K562 (cell line): ENCODE results near the gene CHMP5. TPM values are rescaled to one million over a fixed set of nuclear protein-coding genes. Genes with fewer than 3 reads are reported as not detected.

Experiments used
- ATAC-seq: fragments of 200-7000 bp; cut with Tn5 transposase; 3 replicates; pipeline ENCODE4 v1.9.1; 2020; ENCODE audit warnings: moderate library complexity
- BruUV-seq: library from RNA; stranded (reverse); fragments of 400-500 nt; replicated peaks from 2 replicates; lab custom pipeline; 2021; lab: Mats Ljungman, UMichigan
- CTCF ChIA-PET: fragments of 300-600 bp; formaldehyde crosslinking; extraction: SDS; loops from one replicate; lab custom pipeline; 2021; ENCODE audit warnings: low intra/inter-chr PET ratio; lab: Yijun Ruan, JAX
- POLR2A ChIA-PET: fragments of 300-600, 350-650 bp; sonication (Branson Sonifier 250); formaldehyde crosslinking; extraction: SDS; loops from one replicate; lab custom pipeline; 2021; ENCODE audit warnings: antibody characterized with exemption, inconsistent platforms; lab: Yijun Ruan, JAX
- DNase-seq, 4 experiments: peaks; one replicate each; pipeline versions ENCODE4 v3.0.0 to v3.0.0-alpha.2; 2011 to 2018; ENCODE audit warnings: low spot score in 3 of 4, mixed read lengths in 3 of 4; ENCODE audit errors: extremely low read depth in 1 of 4
- FAIRE-seq: peaks from 2 replicates; lab custom pipeline; 2011; peaks lifted over from hg19 to GRCh38; lab: Jason Lieb, UNC
- H2AFZ ChIP-seq: 2 replicates; pipeline ENCODE4 v1.6.0; 2011; ENCODE audit warnings: low read depth, low read length, control low read depth, inconsistent platforms
- H3K27ac ChIP-seq: fragments of 200-600 bp; 3 replicates; pipeline ENCODE4 v1.8.0; 2011; ENCODE audit warnings: low read depth, mild to moderate bottlenecking, control low read depth, inconsistent platforms, low read length, moderate library complexity, mixed read lengths; ENCODE audit errors: extremely low read depth
- H3K27me3 ChIP-seq, 2 experiments: fragments of 300-600 bp in 1 of 2; 2 replicates in 1 of 2; 3 replicates in 1 of 2; pipeline versions ENCODE4 v1.6.0 to v1.8.0; 2011; ENCODE audit warnings: inconsistent platforms in 2 of 2, low read length in 2 of 2, mild to moderate bottlenecking in 1 of 2, mixed read lengths in 1 of 2, moderate library complexity in 1 of 2; ENCODE audit not compliant: control insufficient read depth in 2 of 2, insufficient read depth in 2 of 2
- H3K36me3 ChIP-seq: fragments of 300-600 bp; 3 replicates; pipeline ENCODE4 v1.8.0; 2011; ENCODE audit warnings: mild to moderate bottlenecking, low read length, inconsistent platforms; ENCODE audit not compliant: control insufficient read depth, insufficient read depth
- H3K4me1 ChIP-seq, 2 experiments: fragments of 200-600 bp in 1 of 2; replicated peaks in 1 of 2; 2 replicates in 1 of 2; 3 replicates in 1 of 2; pipeline versions ENCODE4 v1.5.1 to v1.8.0; 2011; ENCODE audit warnings: inconsistent platforms in 2 of 2, low read length in 2 of 2, mild to moderate bottlenecking in 1 of 2, mixed read lengths in 1 of 2, moderate library complexity in 1 of 2; ENCODE audit not compliant: control insufficient read depth in 2 of 2, insufficient read depth in 2 of 2
- H3K4me2 ChIP-seq: 2 replicates; pipeline ENCODE4 v1.6.1; 2011; ENCODE audit warnings: low read length, control low read depth, inconsistent platforms, mixed read lengths; ENCODE audit not compliant: insufficient read depth
- H3K4me3 ChIP-seq: fragments of 200-600 bp; sonication (generic), shearing (Covaris generic); 2 replicates; pipeline ENCODE4 v1.5.1; 2016; ENCODE audit warnings: control low read depth, inconsistent platforms
- H3K79me2 ChIP-seq: fragments of 200-600 bp; 3 replicates; pipeline ENCODE4 v1.8.0; 2011; ENCODE audit warnings: low read length, inconsistent platforms; ENCODE audit not compliant: control insufficient read depth, insufficient read depth
- H3K9ac ChIP-seq, 2 experiments: 2 replicates each; pipeline versions ENCODE4 v1.6.0 to v1.6.1; 2011; ENCODE audit warnings: low read depth in 2 of 2, low read length in 2 of 2, control low read depth in 1 of 2, inconsistent platforms in 1 of 2, mild to moderate bottlenecking in 1 of 2, mixed read lengths in 1 of 2; ENCODE audit not compliant: insufficient read depth in 1 of 2
- H3K9me1 ChIP-seq: one replicate; pipeline ENCODE4 v1.6.0; 2011; ENCODE audit warnings: inconsistent platforms, mild to moderate bottlenecking, low read length, moderate library complexity; ENCODE audit not compliant: control insufficient read depth, insufficient read depth
- H3K9me3 ChIP-seq: replicated peaks from 2 replicates; pipeline ENCODE4 v1.5.1; 2011; ENCODE audit warnings: low read depth, low read length, inconsistent platforms; ENCODE audit not compliant: control insufficient read depth, insufficient read depth
- H4K20me1 ChIP-seq: replicated peaks from 2 replicates; pipeline ENCODE4 v1.6.1; 2011; ENCODE audit warnings: low read length, inconsistent platforms, mixed read lengths; ENCODE audit not compliant: control insufficient read depth, insufficient read depth
- CHD1 ChIP-seq: fragments of 200-600 bp; sonication (generic); IDR thresholded peaks from one replicate; pipeline ENCODE4 v1.6.1; 2012; ENCODE audit warnings: mild to moderate bottlenecking, moderate library complexity, low read length, inconsistent platforms
- KHSRP ChIP-seq: fragments of 450-650 bp; IDR thresholded peaks from 2 replicates; pipeline ENCODE4 v1.6.1; 2017
- MAFK ChIP-seq: IDR thresholded peaks from 2 replicates; pipeline ENCODE4 v1.6.1; 2011; ENCODE audit warnings: low read length, improper control_type of control experiment
- NCOR1 ChIP-seq: fragments of 450-650 bp; IDR thresholded peaks from 2 replicates; pipeline ENCODE4 v1.6.1; 2016; ENCODE audit warnings: mild to moderate bottlenecking, moderate library complexity
- POU5F1 ChIP-seq: fragments of 150-350 bp; IDR thresholded peaks from 2 replicates; pipeline ENCODE4 v1.6.1; 2014; ENCODE audit warnings: borderline replicate concordance, low read length, low read depth, mild to moderate bottlenecking; ENCODE audit not compliant: partially characterized antibody
- SRSF1 ChIP-seq: fragments of 200-400 bp; formaldehyde crosslinking; IDR thresholded peaks from 2 replicates; pipeline ENCODE4 v1.6.1; 2017; ENCODE audit warnings: mild to moderate bottlenecking, low read depth, low read length, moderate library complexity
- STAT5A ChIP-seq: IDR thresholded peaks from 2 replicates; pipeline ENCODE4 v1.6.1; 2012; ENCODE audit warnings: low read length, inconsistent platforms, borderline replicate concordance
- YY1 ChIP-seq, 3 experiments: IDR thresholded peaks; 2 replicates each; pipeline ENCODE4 v1.6.1; 2011; ENCODE audit warnings: low read length in 2 of 3, mild to moderate bottlenecking in 2 of 3, moderate library complexity in 2 of 3, borderline replicate concordance in 1 of 3, control low read depth in 1 of 3, low read depth in 1 of 3; ENCODE audit not compliant: insufficient read depth in 3 of 3, insufficient replicate concordance in 2 of 3, control insufficient read depth in 1 of 3, insufficient read length in 1 of 3; ENCODE audit errors: extremely low read depth in 1 of 3
- ZC3H4 ChIP-seq: sonication (generic); formaldehyde crosslinking; IDR thresholded peaks from 2 replicates; pipeline ENCODE4 v1.9.0; 2021; ENCODE audit warnings: missing genetic modification reagents, borderline replicate concordance
- ZNF143 ChIP-seq: sonication (generic); formaldehyde crosslinking; IDR thresholded peaks from 2 replicates; pipeline ENCODE4 v1.9.0; 2022; ENCODE audit warnings: mild to moderate bottlenecking, missing genetic modification reagents
- ZNF583 ChIP-seq: fragments of 250-450 bp; sonication (Bioruptor Pico); IDR thresholded peaks from 2 replicates; pipeline ENCODE4 v1.4.0; 2020
- WGBS: fragments of 100-300 bp; shearing (Covaris generic); methylation state at CpG from one replicate; pipeline ENCODE4 v1.1.6; 2016; ENCODE audit warnings: low coverage, mixed read lengths; ENCODE audit not compliant: insufficient coverage; ENCODE audit errors: missing lambda C conversion rate; 5-methylcytosine and 5-hydroxymethylcytosine counted together
- in situ Hi-C: fragments of 300-500 bp; cut with MboI; formaldehyde crosslinking; loops from 4 replicates; pipeline ENCODE4 v1.15.0; 2018; ENCODE audit warnings: inconsistent platforms, mixed read lengths
- intact Hi-C: fragments of 100-400 bp; cut with micrococcal nuclease; formaldehyde crosslinking; loops from 2 replicates; pipeline ENCODE4 v1.14.2; 2022
- polyA plus RNA-seq, 8 experiments: library from polyadenylated mRNA; depleted of rRNA in 4 of 8; stranded (reverse) in 5 of 8; unstranded in 3 of 8; fragments of >200 nt; fragmentation: Nextera tagmentation in 2 of 8; fragmentation: Illumina TruSeq in 1 of 8; extraction: Ambion mirVana in 2 of 8; extraction: Trizol in 1 of 8; gene quantifications; 2 replicates each; pipeline versions ENCODE4 v1.2.1 to v1.2.3, GENCODE V29; 2011 to 2014; ENCODE audit warnings: inconsistent platforms in 1 of 8, missing spikeins in 1 of 8
- total RNA-seq, 7 experiments: library from RNA; depleted of rRNA in 6 of 7; stranded (reverse); fragments of >200 nt in 6 of 7; fragmentation: Illumina TruSeq in 2 of 7; extraction: Trizol in 2 of 7; gene quantifications; 2 replicates each; pipeline versions ENCODE4 v1.2.1 to v1.2.3, GENCODE V29; 2011 to 2021; ENCODE audit warnings: low replicate concordance in 1 of 7
- TF ChIP-seq, protein P1 (sequence below): fragments of 250-450 bp; sonication (Bioruptor Pico); IDR thresholded peaks from 2 replicates; pipeline ENCODE4 v1.4.0; 2020
- TF ChIP-seq, protein P2 (sequence below): fragments of 250-450 bp; sonication (Bioruptor Pico); IDR thresholded peaks from 2 replicates; pipeline ENCODE4 v1.9.0; 2021; ENCODE audit warnings: mild to moderate bottlenecking, inconsistent platforms

CHMP5 gene
- total and polyA plus RNA-seq, 9 of the 15 experiments (the other 6 are each of a cell fraction or from before 2014, with no cell fraction given): 36.0 to 105 (median 54.9) TPM

DNA sequence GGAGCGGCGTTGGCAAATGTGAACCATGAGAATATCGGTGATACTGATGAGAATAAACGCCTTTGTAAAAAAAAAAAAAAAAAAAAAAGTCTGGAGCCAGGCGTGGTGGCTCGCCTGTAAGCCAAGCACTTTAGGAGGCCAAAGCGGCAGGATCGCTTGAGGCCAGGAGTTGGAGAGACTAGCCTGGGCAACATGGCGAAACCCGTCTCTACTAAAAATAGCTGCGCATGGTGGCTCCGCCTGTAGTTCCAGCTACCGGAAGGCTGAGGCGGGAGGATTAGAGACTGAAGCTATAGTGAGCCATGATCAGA, 25.0 kb downstream of the CHMP5 start:
- Histone ChIP-seq H3K9me1 (no peaks in the 10 kb centered on the region), H3K27me3 (no peaks in the 10 kb centered on the region), H3K4me2 (peak overlapping the region; percentile 91), H3K79me2 (peaks cover 46% of the 10 kb centered on the region), H3K36me3 (peaks cover 33% of the 10 kb centered on the region), H2AFZ (peak overlapping the region; percentile 86), H4K20me1 (0 out of 2 replicates have a peak, but pooled peaks cover 11% of the 10 kb centered on the region), H3K4me1 (peaks cover 12 to 21% of the 10 kb centered on the region in 2 experiments; a peak in 4 of 5 replicates), H3K27ac (peak overlapping the region; percentile 99), H3K4me3 (peak overlapping the region; percentile 60), H3K9ac (peak overlapping the region; percentile 96 to 98), H3K9me3 (no peaks in the 10 kb centered on the region)
- intact Hi-C loops (loop anchor here (1.0 to 10.0 kb wide), 2 partner anchors 26 to 165 kb away; partner anchors contain the start of gene BAG1), in situ Hi-C loops (no loop called here)
- ChIA-PET CTCF (interaction anchor here (0.7 kb wide), 1 partner anchor 126 kb away, joined by 3 read pairs; no protein-coding TSS in a partner anchor), POLR2A (interaction anchor here (0.6 to 1.9 kb wide), 14 partner anchors 9 to 265 kb away, joined by 3 to 10 read pairs (median 4); partner anchors contain the start of genes AQP3, DNAJA1 and NOL6)
- WGBS: 0% methylated on average over 5 of the region's 14 CpGs
- TSS peak; percentile 93 for BruUV-seq
- ATAC-seq (peak; percentile 21), DNase-seq (no peak), FAIRE-seq (no peak)
- TF ChIP-seq KHSRP: no peak
- peak in 2 of 3 experiments; percentile 64 to 78 for TF ChIP-seq YY1 (IDR thresholded peaks at IDR 0.05; ENCODE audit: borderline replicate concordance in 1 of 3, control insufficient read depth in 1 of 3, extremely low read depth in 1 of 3, insufficient read depth in 3 of 3, insufficient read length in 1 of 3, insufficient replicate concordance in 2 of 3, low read depth in 1 of 3, low read length in 2 of 3)
- TF ChIP-seq NCOR1: no peak
- no peak for TF ChIP-seq POU5F1
- no peak for TF ChIP-seq ZNF143 (CRISPR knock-in tag)
- TF ChIP-seq, protein P1, sequence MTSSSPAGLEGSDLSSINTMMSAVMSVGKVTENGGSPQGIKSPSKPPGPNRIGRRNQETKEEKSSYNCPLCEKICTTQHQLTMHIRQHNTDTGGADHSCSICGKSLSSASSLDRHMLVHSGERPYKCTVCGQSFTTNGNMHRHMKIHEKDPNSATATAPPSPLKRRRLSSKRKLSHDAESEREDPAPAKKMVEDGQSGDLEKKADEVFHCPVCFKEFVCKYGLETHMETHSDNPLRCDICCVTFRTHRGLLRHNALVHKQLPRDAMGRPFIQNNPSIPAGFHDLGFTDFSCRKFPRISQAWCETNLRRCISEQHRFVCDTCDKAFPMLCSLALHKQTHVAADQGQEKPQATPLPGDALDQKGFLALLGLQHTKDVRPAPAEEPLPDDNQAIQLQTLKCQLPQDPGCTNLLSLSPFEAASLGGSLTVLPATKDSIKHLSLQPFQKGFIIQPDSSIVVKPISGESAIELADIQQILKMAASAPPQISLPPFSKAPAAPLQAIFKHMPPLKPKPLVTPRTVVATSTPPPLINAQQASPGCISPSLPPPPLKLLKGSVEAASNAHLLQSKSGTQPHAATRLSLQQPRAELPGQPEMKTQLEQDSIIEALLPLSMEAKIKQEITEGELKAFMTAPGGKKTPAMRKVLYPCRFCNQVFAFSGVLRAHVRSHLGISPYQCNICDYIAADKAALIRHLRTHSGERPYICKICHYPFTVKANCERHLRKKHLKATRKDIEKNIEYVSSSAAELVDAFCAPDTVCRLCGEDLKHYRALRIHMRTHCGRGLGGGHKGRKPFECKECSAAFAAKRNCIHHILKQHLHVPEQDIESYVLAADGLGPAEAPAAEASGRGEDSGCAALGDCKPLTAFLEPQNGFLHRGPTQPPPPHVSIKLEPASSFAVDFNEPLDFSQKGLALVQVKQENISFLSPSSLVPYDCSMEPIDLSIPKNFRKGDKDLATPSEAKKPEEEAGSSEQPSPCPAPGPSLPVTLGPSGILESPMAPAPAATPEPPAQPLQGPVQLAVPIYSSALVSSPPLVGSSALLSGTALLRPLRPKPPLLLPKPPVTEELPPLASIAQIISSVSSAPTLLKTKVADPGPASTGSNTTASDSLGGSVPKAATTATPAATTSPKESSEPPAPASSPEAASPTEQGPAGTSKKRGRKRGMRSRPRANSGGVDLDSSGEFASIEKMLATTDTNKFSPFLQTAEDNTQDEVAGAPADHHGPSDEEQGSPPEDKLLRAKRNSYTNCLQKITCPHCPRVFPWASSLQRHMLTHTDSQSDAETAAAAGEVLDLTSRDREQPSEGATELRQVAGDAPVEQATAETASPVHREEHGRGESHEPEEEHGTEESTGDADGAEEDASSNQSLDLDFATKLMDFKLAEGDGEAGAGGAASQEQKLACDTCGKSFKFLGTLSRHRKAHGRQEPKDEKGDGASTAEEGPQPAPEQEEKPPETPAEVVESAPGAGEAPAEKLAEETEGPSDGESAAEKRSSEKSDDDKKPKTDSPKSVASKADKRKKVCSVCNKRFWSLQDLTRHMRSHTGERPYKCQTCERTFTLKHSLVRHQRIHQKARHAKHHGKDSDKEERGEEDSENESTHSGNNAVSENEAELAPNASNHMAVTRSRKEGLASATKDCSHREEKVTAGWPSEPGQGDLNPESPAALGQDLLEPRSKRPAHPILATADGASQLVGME (CRISPR knock-in tag): no peak
- no peak for TF ChIP-seq SRSF1
- TF ChIP-seq, protein P2, sequence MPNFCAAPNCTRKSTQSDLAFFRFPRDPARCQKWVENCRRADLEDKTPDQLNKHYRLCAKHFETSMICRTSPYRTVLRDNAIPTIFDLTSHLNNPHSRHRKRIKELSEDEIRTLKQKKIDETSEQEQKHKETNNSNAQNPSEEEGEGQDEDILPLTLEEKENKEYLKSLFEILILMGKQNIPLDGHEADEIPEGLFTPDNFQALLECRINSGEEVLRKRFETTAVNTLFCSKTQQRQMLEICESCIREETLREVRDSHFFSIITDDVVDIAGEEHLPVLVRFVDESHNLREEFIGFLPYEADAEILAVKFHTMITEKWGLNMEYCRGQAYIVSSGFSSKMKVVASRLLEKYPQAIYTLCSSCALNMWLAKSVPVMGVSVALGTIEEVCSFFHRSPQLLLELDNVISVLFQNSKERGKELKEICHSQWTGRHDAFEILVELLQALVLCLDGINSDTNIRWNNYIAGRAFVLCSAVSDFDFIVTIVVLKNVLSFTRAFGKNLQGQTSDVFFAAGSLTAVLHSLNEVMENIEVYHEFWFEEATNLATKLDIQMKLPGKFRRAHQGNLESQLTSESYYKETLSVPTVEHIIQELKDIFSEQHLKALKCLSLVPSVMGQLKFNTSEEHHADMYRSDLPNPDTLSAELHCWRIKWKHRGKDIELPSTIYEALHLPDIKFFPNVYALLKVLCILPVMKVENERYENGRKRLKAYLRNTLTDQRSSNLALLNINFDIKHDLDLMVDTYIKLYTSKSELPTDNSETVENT (CRISPR knock-in tag): no peak
- TF ChIP-seq MAFK: no peak
- TF ChIP-seq ZNF583 (CRISPR knock-in tag): no peak
- TF ChIP-seq STAT5A: no peak
- no peak for TF ChIP-seq ZC3H4 (CRISPR knock-in tag)
- TF ChIP-seq CHD1: no peak
